Measurements from ENCODE around the gene TCL1A. TPM values are rescaled to one million over a fixed set of nuclear protein-coding genes. Genes with fewer than 3 reads are reported as not detected.

Gene TCL1A
- total RNA-seq, 4 donors from 2014 or later: 0.99 TPM; not detected in 3

DNA sequence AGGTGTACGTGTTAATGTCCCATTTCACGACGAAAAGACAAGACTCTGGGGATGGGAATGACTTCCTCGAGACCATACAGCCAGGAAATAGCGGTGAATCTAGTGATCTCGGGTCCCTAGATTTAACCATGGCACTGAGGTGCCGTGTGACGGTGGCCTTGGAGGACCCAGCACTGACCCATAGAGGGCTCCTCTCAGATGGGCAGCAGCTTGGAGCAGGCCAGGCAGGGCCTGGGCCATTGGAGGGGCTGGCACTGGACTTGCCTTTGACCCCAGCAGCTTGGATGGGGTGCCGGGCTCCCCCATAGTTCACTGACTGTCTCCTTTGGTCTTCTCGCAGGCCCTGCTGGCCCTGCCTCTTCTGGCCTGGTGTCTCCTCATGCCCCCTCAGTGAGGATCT is 22.3 kb downstream of the TCL1A start:
- H3K9me3 ChIP-seq: no peaks in the 10 kb centered on the region
- H3K4me1 ChIP-seq: no peaks in the 10 kb centered on the region
- WGBS: 83% methylated on average over 10 of the region's 10 CpGs
- TF ChIP-seq POLR2AphosphoS5 (IDR thresholded peaks at IDR 0.05): no peak
- TF ChIP-seq CTCF (IDR thresholded peaks at IDR 0.05): no peak
- no peak for TF ChIP-seq POLR2A (IDR thresholded peaks at IDR 0.05; ENCODE audit: low read depth)
- no peak for TF ChIP-seq EP300 (IDR thresholded peaks at IDR 0.05)
- H3K36me3 ChIP-seq: no peaks in the 10 kb centered on the region
- intact Hi-C loops (cut with DNase I): no loop called here
- no peak overlapping the region for H3K27ac ChIP-seq (replicated peaks in 1 of 4)
- peaks cover 0 to 63% (median 0%) of the 10 kb centered on the region in 4 donors for H3K27me3 ChIP-seq
- no peak for DNase-seq (ENCODE audit: extremely low spot score)
- H3K4me3 ChIP-seq: no peak overlapping the region

DNA sequence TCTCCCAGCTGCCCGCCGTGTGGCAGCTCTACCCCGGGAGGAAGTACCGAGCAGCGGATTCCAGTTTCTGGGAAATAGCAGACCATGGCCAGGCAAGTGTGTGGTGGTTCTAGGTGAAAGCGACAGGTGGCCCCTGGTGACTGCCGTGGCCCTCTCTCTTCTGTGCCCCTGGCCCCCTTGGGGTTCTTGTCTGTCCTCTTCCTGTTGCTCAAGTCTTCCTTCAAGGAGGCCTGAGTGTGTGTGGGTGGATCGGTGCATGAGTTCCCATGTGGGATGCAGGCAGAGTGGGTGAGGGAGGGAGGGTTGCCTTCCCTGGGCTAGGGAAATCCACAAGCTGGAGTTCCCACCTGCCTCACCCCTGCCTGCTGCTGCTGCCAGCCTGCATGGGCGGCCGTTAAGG is 23.1 kb downstream of the TCL1A start:
- H3K9me3 ChIP-seq: no peaks in the 10 kb centered on the region
- DNase-seq (ENCODE audit: extremely low spot score): no peak
- TF ChIP-seq POLR2AphosphoS5 (IDR thresholded peaks at IDR 0.05) (no peak), CTCF (IDR thresholded peaks at IDR 0.05) (no peak), EP300 (IDR thresholded peaks at IDR 0.05) (no peak), POLR2A (IDR thresholded peaks at IDR 0.05; ENCODE audit: low read depth) (no peak)
- intact Hi-C loops (cut with DNase I): no loop called here
- H3K4me1 ChIP-seq: no peaks in the 10 kb centered on the region
- no peak overlapping the region for H3K4me3 ChIP-seq
- 78% methylated on average over 10 of the region's 10 CpGs for WGBS
- H3K36me3 ChIP-seq: no peaks in the 10 kb centered on the region
- no peak overlapping the region for H3K27ac ChIP-seq (replicated peaks in 1 of 4)
- H3K27me3 ChIP-seq: peaks cover 0 to 63% (median 0%) of the 10 kb centered on the region in 4 donors

GRCh38 chr14:95689441-95689840 is 24.5 kb downstream of the TCL1A start:
- peaks cover 0 to 64% (median 0%) of the 10 kb centered on the region in 4 donors for H3K27me3 ChIP-seq
- no peaks in the 10 kb centered on the region for H3K4me1 ChIP-seq
- H3K36me3 ChIP-seq: no peaks in the 10 kb centered on the region
- DNase-seq (ENCODE audit: extremely low spot score): no peak
- H3K9me3 ChIP-seq: no peaks in the 10 kb centered on the region
- intact Hi-C loops (cut with DNase I): no loop called here
- TF ChIP-seq POLR2AphosphoS5 (IDR thresholded peaks at IDR 0.05): no peak
- no peak for TF ChIP-seq POLR2A (IDR thresholded peaks at IDR 0.05; ENCODE audit: low read depth)
- no peak for TF ChIP-seq EP300 (IDR thresholded peaks at IDR 0.05)
- TF ChIP-seq CTCF (IDR thresholded peaks at IDR 0.05): no peak
- no peak overlapping the region for H3K4me3 ChIP-seq
- 47% methylated on average over 5 of the region's 5 CpGs for WGBS
- H3K27ac ChIP-seq (replicated peaks in 1 of 4): no peak overlapping the region

DNA sequence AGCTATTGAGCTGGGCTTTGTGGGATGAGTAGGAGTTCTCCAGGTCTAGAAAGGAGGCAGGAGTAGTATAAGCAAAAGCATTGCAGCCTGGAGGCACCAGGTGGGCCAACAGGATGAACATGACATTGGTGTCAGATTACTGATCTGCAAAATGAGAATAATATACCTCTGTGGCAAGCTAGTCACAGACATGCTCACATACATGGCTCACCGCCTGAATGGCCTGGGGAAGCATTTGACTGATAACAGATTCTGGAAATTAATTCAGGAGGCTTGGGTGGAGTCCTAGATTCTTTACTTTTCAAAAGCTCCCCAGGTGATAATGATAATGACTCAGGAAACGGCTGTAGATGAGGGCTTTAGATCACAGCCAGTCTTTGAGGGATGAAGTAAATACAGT is 27.0 kb downstream of the TCL1A start:
- WGBS: 70% methylated on average over 2 of the region's 2 CpGs
- peaks cover 0 to 48% (median 0%) of the 10 kb centered on the region in 4 donors for H3K27me3 ChIP-seq
- no peak overlapping the region for H3K27ac ChIP-seq (replicated peaks in 1 of 4)
- H3K4me1 ChIP-seq: no peaks in the 10 kb centered on the region
- H3K36me3 ChIP-seq: no peaks in the 10 kb centered on the region
- H3K4me3 ChIP-seq: no peak overlapping the region
- no peaks in the 10 kb centered on the region for H3K9me3 ChIP-seq
- no peak for TF ChIP-seq POLR2A (IDR thresholded peaks at IDR 0.05; ENCODE audit: low read depth)
- no peak for TF ChIP-seq POLR2AphosphoS5 (IDR thresholded peaks at IDR 0.05)
- no peak for TF ChIP-seq CTCF (IDR thresholded peaks at IDR 0.05)
- TF ChIP-seq EP300 (IDR thresholded peaks at IDR 0.05): no peak
- intact Hi-C loops (cut with DNase I): no loop called here
- no peak for DNase-seq (ENCODE audit: extremely low spot score)

Measured in esophagus muscularis mucosa (tissue), 4 donors.